WTC11 (cell line): Measurements from ENCODE around the gene SEC14L6. TPM values are rescaled to one million over a fixed set of nuclear protein-coding genes. Genes with fewer than 3 reads are reported as not detected.

ENCODE experiments used
- ATAC-seq: fragments of 200-7000 bp; cut with Tn5 transposase; 2 replicates; pipeline ENCODE4 v1.10.0; 2021; ENCODE audit warnings: mild to moderate bottlenecking, moderate library complexity
- CTCF ChIA-PET: fragments of 300-600 bp; sonication (Branson Sonifier 250); formaldehyde crosslinking; loops from one replicate; lab custom pipeline; 2021; ENCODE audit warnings: antibody characterized with exemption; lab: Charles Lee
- POLR2A ChIA-PET: fragments of 350-600 bp; sonication (Branson Sonifier 250); formaldehyde crosslinking; loops from one replicate; lab custom pipeline; 2021; ENCODE audit warnings: antibody characterized with exemption; lab: Charles Lee
- DNase-seq: peaks from one replicate; pipeline ENCODE4 v3.0.0; 2021; ENCODE audit warnings: low spot score
- H3K27ac Mint-ChIP-seq: 2 replicates; pipeline ENCODE4 v1.8.0; 2021; ENCODE audit warnings: mixed read lengths
- H3K27me3 Mint-ChIP-seq: 2 replicates; pipeline ENCODE4 v1.8.0; 2021; ENCODE audit warnings: low read depth, mild to moderate bottlenecking, moderate library complexity, mixed read lengths
- H3K36me3 Mint-ChIP-seq: 2 replicates; pipeline ENCODE4 v1.8.0; 2021; ENCODE audit warnings: mixed read lengths
- H3K4me1 Mint-ChIP-seq: 2 replicates; pipeline ENCODE4 v1.8.0; 2022; ENCODE audit warnings: mixed read lengths
- H3K4me3 Mint-ChIP-seq: 2 replicates; pipeline ENCODE4 v1.8.0; 2021; ENCODE audit warnings: mild to moderate bottlenecking, moderate library complexity, mixed read lengths
- H3K9me3 Mint-ChIP-seq: 2 replicates; pipeline ENCODE4 v1.8.0; 2021; ENCODE audit warnings: mixed read lengths
- CREB1 ChIP-seq: sonication (generic); formaldehyde crosslinking; IDR thresholded peaks from 2 replicates; pipeline ENCODE4 v1.8.0; 2023; ENCODE audit warnings: mild to moderate bottlenecking, missing genetic modification reagents
- E2F1 ChIP-seq: sonication (generic); formaldehyde crosslinking; IDR thresholded peaks from 2 replicates; pipeline ENCODE4 v1.8.0; 2022; ENCODE audit warnings: mild to moderate bottlenecking, missing genetic modification reagents
- E2F5 ChIP-seq: sonication (generic); formaldehyde crosslinking; IDR thresholded peaks from 2 replicates; pipeline ENCODE4 v1.8.1; 2022; ENCODE audit warnings: mild to moderate bottlenecking, moderate library complexity, missing genetic modification reagents
- NFATC4 ChIP-seq: fragments of 250-450 bp; sonication (Bioruptor Pico); IDR thresholded peaks from 2 replicates; pipeline ENCODE4 v1.9.0; 2021; ENCODE audit warnings: mild to moderate bottlenecking
- OVOL2 ChIP-seq: fragments of 250-450 bp; sonication (Bioruptor Pico); IDR thresholded peaks from 2 replicates; pipeline ENCODE4 v1.9.0; 2021; ENCODE audit warnings: mild to moderate bottlenecking, borderline replicate concordance
- PRRX2 ChIP-seq: fragments of 250-450 bp; sonication (Bioruptor Pico); IDR thresholded peaks from 2 replicates; pipeline ENCODE4 v1.8.0; 2021; ENCODE audit warnings: mild to moderate bottlenecking
- RORB ChIP-seq: fragments of 250-450 bp; sonication (Bioruptor Pico); IDR thresholded peaks from 2 replicates; pipeline ENCODE4 v1.9.0; 2021; ENCODE audit warnings: mild to moderate bottlenecking
- TEAD4 ChIP-seq: sonication (generic); formaldehyde crosslinking; IDR thresholded peaks from 2 replicates; pipeline ENCODE4 v1.8.0; 2022; ENCODE audit warnings: mild to moderate bottlenecking, missing genetic modification reagents
- TP53 ChIP-seq: sonication (generic); formaldehyde crosslinking; IDR thresholded peaks from 2 replicates; pipeline ENCODE4 v1.8.1; 2023; ENCODE audit warnings: mild to moderate bottlenecking, missing genetic modification reagents
- ZNF138 ChIP-seq: sonication (generic); formaldehyde crosslinking; conservative IDR thresholded peaks from 2 replicates; pipeline ENCODE4 v1.8.1; 2022; ENCODE audit warnings: mild to moderate bottlenecking, moderate library complexity, missing genetic modification reagents
- ZSCAN18 ChIP-seq: fragments of 250-450 bp; sonication (Bioruptor Pico); IDR thresholded peaks from 2 replicates; pipeline ENCODE4 v2.1.2; 2022; ENCODE audit warnings: mild to moderate bottlenecking, moderate library complexity
- total RNA-seq: library from RNA; stranded (reverse); gene quantifications from 3 replicates; pipeline ENCODE4 v1.2.3, GENCODE V29; 2021

Gene SEC14L6
- total RNA-seq, 1 experiment from 2014 or later: 1.6 TPM

GRCh38 chr22:30472994-30473720 lies 73.4 kb downstream of the SEC14L6 start:
- CTCF ChIA-PET: no interaction called here
- no peak for ATAC-seq
- no peak for DNase-seq

More at GRCh38 chr22:30472994-30473720, 73.4 kb downstream of the SEC14L6 start:
- H3K4me1 Mint-ChIP-seq: peaks cover 5% of the 10 kb centered on the region
- no peak overlapping the region for H3K27ac Mint-ChIP-seq
- TF ChIP-seq PRRX2: no peak
- no peak for TF ChIP-seq E2F5
- no peak for TF ChIP-seq ZNF138 (CRISPR knock-in tag)
- no peak for TF ChIP-seq TEAD4 (CRISPR knock-in tag)
- no peak for TF ChIP-seq ZSCAN18 (CRISPR knock-in tag)
- no peak for TF ChIP-seq TP53 (CRISPR knock-in tag)
- no peak for TF ChIP-seq CREB1 (CRISPR knock-in tag)
- no peak for TF ChIP-seq RORB
- no peak for TF ChIP-seq NFATC4 (CRISPR knock-in tag)
- no peak for TF ChIP-seq E2F1 (CRISPR knock-in tag)
- no peak for TF ChIP-seq OVOL2 (CRISPR knock-in tag)
- no peaks in the 10 kb centered on the region; the same call in 1 of the 2 replicates for H3K27me3 Mint-ChIP-seq
- no peaks in the 10 kb centered on the region for H3K36me3 Mint-ChIP-seq
- POLR2A ChIA-PET: no interaction called here
- no peaks in the 10 kb centered on the region for H3K9me3 Mint-ChIP-seq
- H3K4me3 Mint-ChIP-seq: no peak overlapping the region

Other genes with a start within 250 kb of the SEC14L6 start
- gene TBC1D10A, start 219.8 kb downstream of the SEC14L6 start, total RNA-seq: 7.5 to 11.1 TPM (median 9.6 TPM) in 3 replicates
- gene SF3A1, start 189.8 kb downstream of the SEC14L6 start, total RNA-seq: 214 to 272 TPM (median 227 TPM) in 3 replicates
- 3.8 to 6.5 TPM (median 4.2 TPM) in 3 replicates for gene CCDC157, start 189.7 kb downstream of the SEC14L6 start, total RNA-seq
- 25.4 to 28.6 TPM (median 27.6 TPM) in 3 replicates for gene RNF215, start 159.3 kb downstream of the SEC14L6 start, total RNA-seq
- gene SEC14L2, start 149.7 kb downstream of the SEC14L6 start, total RNA-seq: 2.4 to 3.9 TPM (median 3.9 TPM) in 3 replicates
- gene MTFP1, start 121.0 kb downstream of the SEC14L6 start, total RNA-seq: 75.0 to 78.7 TPM (median 75.5 TPM) in 3 replicates
- gene SEC14L3, start 74.7 kb downstream of the SEC14L6 start, total RNA-seq: not detected in 3 replicates
- gene SEC14L4, start 41.0 kb downstream of the SEC14L6 start, total RNA-seq: 1.9 to 2.9 TPM (median 2.8 TPM) in 3 replicates
- gene GAL3ST1, start 27.9 kb upstream of the SEC14L6 start, total RNA-seq: 11.0 to 11.6 TPM (median 11.2 TPM) in 3 replicates
- gene PES1, start 45.2 kb upstream of the SEC14L6 start, total RNA-seq: 108 to 128 TPM (median 109 TPM) in 3 replicates
- gene TCN2, start 60.4 kb upstream of the SEC14L6 start, total RNA-seq: 34.7 to 39.0 TPM (median 36.7 TPM) in 3 replicates
- 5.2 to 5.5 TPM (median 5.3 TPM) in 3 replicates for gene SLC35E4, start 89.0 kb upstream of the SEC14L6 start, total RNA-seq
- gene DUSP18, start 121.1 kb upstream of the SEC14L6 start, total RNA-seq: 4.2 to 4.4 TPM (median 4.3 TPM) in 3 replicates
- 4.1 to 4.4 TPM (median 4.1 TPM) in 3 replicates for gene OSBP2, start 148.1 kb upstream of the SEC14L6 start, total RNA-seq